Keratinocyte (primary cell): ENCODE measurements around the gene ZCCHC7.
"Not testable (repeated sequence)": the region's sequence is repeated elsewhere in the genome, so short reads cannot be mapped to it uniquely, and the experiment has no call there.

Source experiments
- EZH2 ChIP-seq: IDR thresholded peaks from one replicate; pipeline ENCODE4 v1.6.1; 2012; ENCODE audit warnings: inconsistent platforms, mild to moderate bottlenecking, low read length, moderate library complexity
- TF ChIP-seq, protein P1 (sequence below), 3 experiments: IDR thresholded peaks in 1 of 3; conservative IDR thresholded peaks in 1 of 3; optimal IDR thresholded peaks in 1 of 3; 2 replicates in 2 of 3; 3 replicates in 1 of 3; pipeline versions ENCODE3 to v1.5.1; 2011; ENCODE audit warnings: low read length in 3 of 3, mild to moderate bottlenecking in 3 of 3, moderate library complexity in 2 of 3, control low read depth in 1 of 3, inconsistent platforms in 1 of 3; ENCODE audit not compliant: insufficient read depth in 2 of 3; ENCODE audit errors: extremely low read depth in 1 of 3

DNA sequence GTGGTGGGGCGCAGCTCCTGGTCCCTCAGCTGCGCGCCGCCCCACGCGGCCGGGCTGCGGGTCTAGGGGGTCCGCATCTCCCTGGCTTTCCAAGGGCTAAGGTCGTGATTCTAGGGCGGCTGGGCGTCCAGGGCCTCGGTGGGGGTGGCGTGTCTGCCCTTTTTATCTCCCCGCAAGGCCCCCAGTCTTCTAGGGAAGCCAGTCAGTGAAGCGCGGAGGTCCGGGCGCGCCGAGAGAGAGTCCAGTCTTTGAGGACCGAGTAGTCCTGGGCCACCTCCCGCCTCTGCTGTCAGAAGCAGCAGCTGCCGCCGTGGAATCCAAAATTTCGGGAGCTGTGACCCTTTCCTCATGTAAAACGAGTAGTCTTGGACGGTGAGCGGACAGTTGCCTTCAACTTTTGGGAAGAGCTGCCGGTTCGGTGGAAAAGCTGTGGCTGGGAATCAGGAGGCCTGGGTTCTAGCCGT lies 40.2 kb upstream of the ZCCHC7 start:
- TF ChIP-seq, protein P1, sequence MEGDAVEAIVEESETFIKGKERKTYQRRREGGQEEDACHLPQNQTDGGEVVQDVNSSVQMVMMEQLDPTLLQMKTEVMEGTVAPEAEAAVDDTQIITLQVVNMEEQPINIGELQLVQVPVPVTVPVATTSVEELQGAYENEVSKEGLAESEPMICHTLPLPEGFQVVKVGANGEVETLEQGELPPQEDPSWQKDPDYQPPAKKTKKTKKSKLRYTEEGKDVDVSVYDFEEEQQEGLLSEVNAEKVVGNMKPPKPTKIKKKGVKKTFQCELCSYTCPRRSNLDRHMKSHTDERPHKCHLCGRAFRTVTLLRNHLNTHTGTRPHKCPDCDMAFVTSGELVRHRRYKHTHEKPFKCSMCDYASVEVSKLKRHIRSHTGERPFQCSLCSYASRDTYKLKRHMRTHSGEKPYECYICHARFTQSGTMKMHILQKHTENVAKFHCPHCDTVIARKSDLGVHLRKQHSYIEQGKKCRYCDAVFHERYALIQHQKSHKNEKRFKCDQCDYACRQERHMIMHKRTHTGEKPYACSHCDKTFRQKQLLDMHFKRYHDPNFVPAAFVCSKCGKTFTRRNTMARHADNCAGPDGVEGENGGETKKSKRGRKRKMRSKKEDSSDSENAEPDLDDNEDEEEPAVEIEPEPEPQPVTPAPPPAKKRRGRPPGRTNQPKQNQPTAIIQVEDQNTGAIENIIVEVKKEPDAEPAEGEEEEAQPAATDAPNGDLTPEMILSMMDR (optimal IDR thresholded peaks at IDR 0.05 in 1 of 3, IDR thresholded peaks at IDR 0.05 in 1 of 3, conservative IDR thresholded peaks at IDR 0.05 in 1 of 3; ENCODE audit: extremely low read depth in 1 of 3, insufficient read depth in 2 of 3, low read length in 3 of 3): not testable (repeated sequence)
- TF ChIP-seq EZH2: not testable (repeated sequence)
